ENCODE results near the gene JPH2.

JPH2 gene

DNA sequence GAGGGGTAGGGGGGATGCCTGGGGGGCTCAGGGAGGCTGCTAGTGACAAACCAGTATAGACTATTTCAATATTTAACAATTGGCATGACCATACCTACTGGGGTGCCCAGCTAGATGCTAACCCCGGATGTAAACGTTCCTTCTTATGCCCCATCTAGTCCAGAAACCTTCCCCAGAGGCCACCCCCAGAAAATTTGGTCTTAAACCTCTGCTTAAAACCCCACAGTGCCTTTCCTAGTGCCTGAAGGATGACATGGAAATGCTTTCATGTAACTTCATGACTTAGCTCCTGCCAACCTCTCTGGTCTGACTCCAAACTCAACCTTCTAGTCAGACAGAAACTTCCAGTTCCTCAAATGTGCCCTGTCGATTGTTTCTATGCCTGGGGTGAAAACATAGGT is 52.0 kb downstream of the JPH2 start:
- peak; percentile 69 for ATAC-seq (ENCODE audit: insufficient read depth, low read depth)
- Histone ChIP-seq H3K4me2 (ENCODE audit: insufficient read depth, low read length) (no peak overlapping the region), H3K27me3 (ENCODE audit: insufficient read depth, low read length, poor library complexity) (peaks cover 15% of the 10 kb centered on the region), H3K4me3 (ENCODE audit: low read depth in 1 of 2, low read length in 2 of 2) (no peak overlapping the region), H3K9me3 (ENCODE audit: insufficient read depth, low read length, severe bottlenecking) (no peaks in the 10 kb centered on the region), H2AFZ (ENCODE audit: low read depth, low read length) (no peak overlapping the region), H3K9ac (ENCODE audit: low read depth, low read length) (no peak overlapping the region), H3K36me3 (ENCODE audit: insufficient read depth, low read length) (no peaks in the 10 kb centered on the region), H3K4me1 (ENCODE audit: insufficient read depth, low read length) (no peaks in the 10 kb centered on the region), H4K20me1 (ENCODE audit: insufficient read depth, low read length) (no peaks in the 10 kb centered on the region; the same call in 1 of the 2 replicates), H3K27ac (ENCODE audit: low read length) (no peak overlapping the region), H3K79me2 (ENCODE audit: insufficient read depth, low read length) (no peaks in the 10 kb centered on the region)
- TF ChIP-seq EZH2 (IDR thresholded peaks at IDR 0.05; ENCODE audit: borderline replicate concordance, low read depth, low read length, severe bottlenecking) = no peak
- TF ChIP-seq, protein P1, sequence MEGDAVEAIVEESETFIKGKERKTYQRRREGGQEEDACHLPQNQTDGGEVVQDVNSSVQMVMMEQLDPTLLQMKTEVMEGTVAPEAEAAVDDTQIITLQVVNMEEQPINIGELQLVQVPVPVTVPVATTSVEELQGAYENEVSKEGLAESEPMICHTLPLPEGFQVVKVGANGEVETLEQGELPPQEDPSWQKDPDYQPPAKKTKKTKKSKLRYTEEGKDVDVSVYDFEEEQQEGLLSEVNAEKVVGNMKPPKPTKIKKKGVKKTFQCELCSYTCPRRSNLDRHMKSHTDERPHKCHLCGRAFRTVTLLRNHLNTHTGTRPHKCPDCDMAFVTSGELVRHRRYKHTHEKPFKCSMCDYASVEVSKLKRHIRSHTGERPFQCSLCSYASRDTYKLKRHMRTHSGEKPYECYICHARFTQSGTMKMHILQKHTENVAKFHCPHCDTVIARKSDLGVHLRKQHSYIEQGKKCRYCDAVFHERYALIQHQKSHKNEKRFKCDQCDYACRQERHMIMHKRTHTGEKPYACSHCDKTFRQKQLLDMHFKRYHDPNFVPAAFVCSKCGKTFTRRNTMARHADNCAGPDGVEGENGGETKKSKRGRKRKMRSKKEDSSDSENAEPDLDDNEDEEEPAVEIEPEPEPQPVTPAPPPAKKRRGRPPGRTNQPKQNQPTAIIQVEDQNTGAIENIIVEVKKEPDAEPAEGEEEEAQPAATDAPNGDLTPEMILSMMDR (IDR thresholded peaks at IDR 0.05; ENCODE audit: borderline replicate concordance, extremely low read depth, low read length, poor library complexity, severe bottlenecking) = no peak
- DNase-seq = no peak

DNA sequence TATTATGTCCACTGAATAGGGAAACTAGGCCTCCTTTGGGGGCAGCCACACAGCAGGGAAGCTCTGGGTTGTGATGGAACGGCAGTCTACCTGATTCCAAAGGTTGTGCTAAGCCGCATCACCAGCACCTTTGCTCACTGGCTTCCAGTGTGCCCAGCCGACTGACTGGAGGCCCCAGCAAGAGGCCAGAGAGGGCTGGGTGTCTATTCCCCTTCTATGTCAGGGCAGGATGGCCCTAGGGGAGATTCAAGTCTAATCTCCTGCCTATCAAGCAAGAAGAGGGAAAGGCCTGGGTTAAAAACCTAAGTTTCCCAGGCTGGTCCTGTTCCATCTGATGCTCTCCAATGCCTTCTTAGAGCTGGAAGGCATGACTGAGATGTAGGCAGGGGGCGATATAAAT is 53.6 kb downstream of the JPH2 start:
- Histone ChIP-seq H3K9me3 (ENCODE audit: insufficient read depth, low read length, severe bottlenecking) (no peaks in the 10 kb centered on the region), H3K27ac (ENCODE audit: low read length) (no peak overlapping the region), H3K9ac (ENCODE audit: low read depth, low read length) (no peak overlapping the region), H3K4me1 (ENCODE audit: insufficient read depth, low read length) (no peaks in the 10 kb centered on the region), H3K27me3 (ENCODE audit: insufficient read depth, low read length, poor library complexity) (peaks cover 9% of the 10 kb centered on the region), H2AFZ (ENCODE audit: low read depth, low read length) (no peak overlapping the region), H3K79me2 (ENCODE audit: insufficient read depth, low read length) (no peaks in the 10 kb centered on the region), H4K20me1 (ENCODE audit: insufficient read depth, low read length) (no peaks in the 10 kb centered on the region; the same call in 1 of the 2 replicates), H3K4me2 (ENCODE audit: insufficient read depth, low read length) (no peak overlapping the region), H3K36me3 (ENCODE audit: insufficient read depth, low read length) (no peaks in the 10 kb centered on the region), H3K4me3 (ENCODE audit: low read depth in 1 of 2, low read length in 2 of 2) (no peak overlapping the region)
- ATAC-seq (ENCODE audit: insufficient read depth, low read depth) (no peak; the same call in 2 of the 3 replicates), DNase-seq (no peak)
- TF ChIP-seq, protein P1 (IDR thresholded peaks at IDR 0.05; ENCODE audit: borderline replicate concordance, extremely low read depth, low read length, poor library complexity, severe bottlenecking) = no peak
- TF ChIP-seq EZH2 (IDR thresholded peaks at IDR 0.05; ENCODE audit: borderline replicate concordance, low read depth, low read length, severe bottlenecking) = no peak

DNA sequence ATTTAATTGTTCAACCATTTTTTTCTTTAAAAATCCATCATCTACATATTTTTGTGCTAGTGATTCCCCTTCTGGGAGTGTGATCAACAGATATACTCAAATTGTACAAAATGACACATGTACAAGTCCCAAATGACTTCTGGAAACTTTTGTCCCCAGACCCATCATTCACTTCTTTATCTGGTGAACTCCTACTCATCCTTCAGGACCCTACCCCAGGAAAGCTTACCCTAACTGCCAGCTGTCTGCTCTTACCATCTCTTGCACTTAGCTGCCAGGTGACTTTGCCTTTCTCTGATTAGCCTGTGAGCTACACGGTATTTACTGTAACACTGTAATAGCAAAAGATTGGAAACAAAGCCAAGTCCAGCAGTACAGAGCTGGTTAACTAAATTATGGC is 55.3 kb downstream of the JPH2 start:
- H3K27ac ChIP-seq (ENCODE audit: low read length) = no peak overlapping the region
- no peak for ATAC-seq (ENCODE audit: insufficient read depth, low read depth)
- DNase-seq = no peak
- no peak overlapping the region for H2AFZ ChIP-seq (ENCODE audit: low read depth, low read length)
- H4K20me1 ChIP-seq (ENCODE audit: insufficient read depth, low read length) = no peaks in the 10 kb centered on the region; the same call in 1 of the 2 replicates
- H3K27me3 ChIP-seq (ENCODE audit: insufficient read depth, low read length, poor library complexity) = peaks cover 9% of the 10 kb centered on the region
- H3K4me1 ChIP-seq (ENCODE audit: insufficient read depth, low read length) = no peaks in the 10 kb centered on the region
- no peak for TF ChIP-seq EZH2 (IDR thresholded peaks at IDR 0.05; ENCODE audit: borderline replicate concordance, low read depth, low read length, severe bottlenecking)
- TF ChIP-seq, protein P1 (IDR thresholded peaks at IDR 0.05; ENCODE audit: borderline replicate concordance, extremely low read depth, low read length, poor library complexity, severe bottlenecking) = no peak
- H3K36me3 ChIP-seq (ENCODE audit: insufficient read depth, low read length) = no peaks in the 10 kb centered on the region
- H3K79me2 ChIP-seq (ENCODE audit: insufficient read depth, low read length) = no peaks in the 10 kb centered on the region
- no peaks in the 10 kb centered on the region for H3K9me3 ChIP-seq (ENCODE audit: insufficient read depth, low read length, severe bottlenecking)
- no peak overlapping the region for H3K4me3 ChIP-seq (ENCODE audit: low read depth in 1 of 2, low read length in 2 of 2)
- no peak overlapping the region for H3K4me2 ChIP-seq (ENCODE audit: insufficient read depth, low read length)
- no peak overlapping the region for H3K9ac ChIP-seq (ENCODE audit: low read depth, low read length)
